A549 (cell line): Measurements from ENCODE around the gene PTBP1. TPM values are rescaled to one million over a fixed set of nuclear protein-coding genes. Genes with fewer than 3 reads are reported as not detected.
"Not testable (repeated sequence)": the region's sequence is repeated elsewhere in the genome, so short reads cannot be mapped to it uniquely, and the experiment has no call there.

Experiments
- ATAC-seq, 2 experiments: fragments of 200-7000 bp in 1 of 2; fragments of >200 bp in 1 of 2; cut with Nextera tagmentation in 1 of 2; cut with Tn5 transposase in 1 of 2; 3 replicates each; pipeline versions ENCODE4 v1.8.0 to v1.9.1; 2018 to 2020; ENCODE audit warnings: mild to moderate bottlenecking in 1 of 2, moderate library complexity in 1 of 2
- CTCF ChIA-PET: fragments of 300-600 bp; sonication (Branson Sonifier 250); formaldehyde crosslinking; extraction: SDS; loops from one replicate; lab custom pipeline; 2021; ENCODE audit warnings: antibody characterized with exemption, inconsistent platforms; lab: Yijun Ruan, JAX
- POLR2A ChIA-PET: fragments of 350-600 bp; formaldehyde crosslinking; extraction: SDS; loops from one replicate; lab custom pipeline; 2021; ENCODE audit warnings: antibody characterized with exemption, inconsistent platforms; lab: Yijun Ruan, JAX
- DNase-seq, 2 experiments: peaks; one replicate each; pipeline versions ENCODE4 v3.0.0 to v3.0.0-alpha.2; 2011 to 2016; ENCODE audit warnings: low read depth in 1 of 2, low spot score in 1 of 2
- FAIRE-seq: peaks from 2 replicates; lab custom pipeline; 2011; peaks lifted over from hg19 to GRCh38; lab: Jason Lieb, UNC
- H3K27ac ChIP-seq, 2 experiments: fragments of >200 bp; sonication (Bioruptor Twin); formaldehyde crosslinking; 3 replicates each; pipeline ENCODE4 v1.5.1; 2016 to 2017
- H3K4me1 ChIP-seq: fragments of >200 bp; sonication (Bioruptor Twin); formaldehyde crosslinking; 3 replicates; pipeline ENCODE4 v1.6.1; 2016
- H3K4me2 ChIP-seq: fragments of >200 bp; sonication (Bioruptor Twin); formaldehyde crosslinking; 3 replicates; pipeline ENCODE4 v1.6.1; 2016
- H3K4me3 ChIP-seq: fragments of >200 bp; sonication (Bioruptor Twin); formaldehyde crosslinking; 3 replicates; pipeline ENCODE4 v1.5.1; 2016
- H3K9me3 ChIP-seq: fragments of >200 bp; sonication (Bioruptor Twin); formaldehyde crosslinking; 3 replicates; pipeline ENCODE4 v1.6.1; 2016
- CBX8 ChIP-seq: fragments of 200-600 bp; sonication (generic); IDR thresholded peaks from 2 replicates; pipeline ENCODE4 v1.6.1; 2016
- E2F6 ChIP-seq: IDR thresholded peaks from 2 replicates; pipeline ENCODE4 v1.6.1; 2012; ENCODE audit warnings: low read depth, borderline replicate concordance
- EHF ChIP-seq: fragments of 250-450 bp; sonication (Bioruptor Pico); IDR thresholded peaks from 2 replicates; pipeline ENCODE4 v1.5.0; 2020; ENCODE audit warnings: mild to moderate bottlenecking
- EHMT2 ChIP-seq: fragments of 200-600 bp; sonication (generic); IDR thresholded peaks from 2 replicates; pipeline ENCODE4 v1.6.1; 2016; ENCODE audit warnings: antibody characterized with exemption, low read depth, mild to moderate bottlenecking, moderate library complexity
- ELK1 ChIP-seq: fragments of 150-350 bp; IDR thresholded peaks from 2 replicates; pipeline ENCODE4 v1.6.1; 2014; ENCODE audit warnings: low read depth, mild to moderate bottlenecking, low read length
- FOXS1 ChIP-seq: fragments of 250-450 bp; sonication (Bioruptor Pico); IDR thresholded peaks from 2 replicates; pipeline ENCODE4 v1.5.0; 2020; ENCODE audit warnings: mild to moderate bottlenecking, moderate library complexity
- HDAC2 ChIP-seq: fragments of 200-600 bp; sonication (generic); IDR thresholded peaks from 2 replicates; pipeline ENCODE4 v1.6.1; 2016
- HOXB13 ChIP-seq: fragments of 250-450 bp; sonication (Bioruptor Pico); IDR thresholded peaks from 2 replicates; pipeline ENCODE4 v1.5.0; 2020; ENCODE audit warnings: low read depth, mild to moderate bottlenecking, moderate library complexity
- JUN ChIP-seq, 2 experiments: fragments of >200 bp; sonication (Bioruptor Twin); formaldehyde crosslinking; IDR thresholded peaks; 2 replicates in 1 of 2; 3 replicates in 1 of 2; pipeline ENCODE4 v1.6.1; 2016 to 2017
- JUNB ChIP-seq: fragments of >200 bp; sonication (Bioruptor Twin); formaldehyde crosslinking; IDR thresholded peaks from 2 replicates; pipeline ENCODE4 v1.6.1; 2016
- KDM5A ChIP-seq: fragments of 200-600 bp; sonication (generic); IDR thresholded peaks from 2 replicates; pipeline ENCODE4 v1.6.1; 2016; ENCODE audit warnings: antibody characterized with exemption, mild to moderate bottlenecking
- MAZ ChIP-seq: fragments of 150-350 bp; IDR thresholded peaks from 2 replicates; pipeline ENCODE4 v1.6.1; 2014; ENCODE audit warnings: antibody characterized with exemption, low read depth, low read length, borderline replicate concordance
- NFE2L2 ChIP-seq: fragments of 150-350 bp; conservative IDR thresholded peaks from 2 replicates; pipeline ENCODE4 v1.6.1; 2014; ENCODE audit warnings: low read length
- NPAS2 ChIP-seq: fragments of 250-450 bp; sonication (Bioruptor Pico); IDR thresholded peaks from 2 replicates; pipeline ENCODE4 v1.8.0; 2022; ENCODE audit warnings: mild to moderate bottlenecking, moderate library complexity, borderline replicate concordance
- PHF8 ChIP-seq: fragments of 200-600 bp; sonication (generic); IDR thresholded peaks from 2 replicates; pipeline ENCODE4 v1.6.1; 2016; ENCODE audit warnings: low read depth, mild to moderate bottlenecking, antibody characterized with exemption, moderate library complexity, borderline replicate concordance
- POLR2AphosphoS2 ChIP-seq: conservative IDR thresholded peaks from 2 replicates; pipeline ENCODE4 v1.6.1; 2012; ENCODE audit warnings: low read length, improper control_type of control experiment, inconsistent platforms
- RARB ChIP-seq: fragments of 250-450 bp; sonication (Bioruptor Pico); IDR thresholded peaks from 2 replicates; pipeline ENCODE4 v1.8.0; 2021; ENCODE audit warnings: mild to moderate bottlenecking, moderate library complexity
- RCOR1 ChIP-seq: fragments of 150-350 bp; IDR thresholded peaks from 2 replicates; pipeline ENCODE4 v1.6.1; 2014; ENCODE audit warnings: antibody characterized with exemption, low read length, low read depth
- SREBF2 ChIP-seq: fragments of 450-650 bp; IDR thresholded peaks from 2 replicates; pipeline ENCODE4 v1.6.1; 2014; ENCODE audit warnings: mild to moderate bottlenecking, moderate library complexity
- WGBS: methylation state at CpG from one replicate; pipeline ENCODE4 v1.1.6; 2017; ENCODE audit errors: missing lambda C conversion rate; 5-methylcytosine and 5-hydroxymethylcytosine counted together
- polyA plus RNA-seq, 4 experiments: library from polyadenylated mRNA; depleted of rRNA in 3 of 4; stranded (reverse); fragments of >200 nt; fragmentation: RNase III in 1 of 4; extraction: RNeasy Plus Mini Kit Qiagen cat#74134 plus additional on column Dnase treatment in 1 of 4; gene quantifications; 2 replicates in 3 of 4; 3 replicates in 1 of 4; pipeline ENCODE4 v1.2.3, GENCODE V29; 2011 to 2017

The PTBP1 gene
- polyA plus RNA-seq, 2 of the 4 experiments (the other 2 are of a cell fraction) = 144 to 264 TPM

GRCh38 chr19:815775-816499 is 18.7 kb downstream of the PTBP1 start:
- WGBS = 94% methylated on average over 12 of the region's 13 CpGs
- TF ChIP-seq CBX8 (no peak), JUNB (no peak)
- TF ChIP-seq, all 56 proteins: peak for 0
- no peak for FAIRE-seq
- CTCF ChIA-PET = interaction anchor here (1.1 kb wide), 1 partner anchor 17 kb away, joined by 4 read pairs; no protein-coding TSS in a partner anchor
- no peaks in the 10 kb centered on the region for H3K4me1 ChIP-seq
- no peaks in the 10 kb centered on the region for H3K9me3 ChIP-seq
- POLR2A ChIA-PET = no interaction called here
- no peak for DNase-seq
- H3K4me2 ChIP-seq = no peak overlapping the region
- no peak overlapping the region for H3K27ac ChIP-seq
- peak; percentile 6 to 16; a peak in 4 of 6 replicates for ATAC-seq
- no peak overlapping the region for H3K4me3 ChIP-seq

- WGBS = 93% methylated on average over 2 of the region's 2 CpGs
- POLR2A ChIA-PET = no interaction called here
- DNase-seq = no peak
- ATAC-seq = peak in 1 of 2 experiments; percentile 1; a peak in 1 of 6 replicates
- H3K4me3 ChIP-seq = no peak overlapping the region
- TF ChIP-seq EHMT2 (no peak), ELK1 (no peak), HOXB13 (CRISPR knock-in tag) (no peak), FOXS1 (CRISPR knock-in tag) (no peak), HDAC2 (no peak), NFE2L2 (no peak), SREBF2 (no peak), RCOR1 (no peak), RARB (CRISPR knock-in tag) (no peak), JUN (IDR thresholded peaks at IDR 0.05) (no peak), POLR2AphosphoS2 (no peak; the same call in 1 of the 2 replicates), MAZ (no peak), E2F6 (no peak)
- H3K27ac ChIP-seq = no peak overlapping the region
- H3K4me2 ChIP-seq = no peak overlapping the region
- CTCF ChIA-PET = no interaction called here
- FAIRE-seq = no peak
- H3K9me3 ChIP-seq = no peaks in the 10 kb centered on the region
- no peaks in the 10 kb centered on the region for H3K4me1 ChIP-seq
These were observed 19.2 kb downstream of the PTBP1 start for GRCh38 chr19:816500-816857.

- POLR2A ChIA-PET, H3K4me2 ChIP-seq, DNase-seq, H3K4me3 ChIP-seq, ATAC-seq, H3K9me3 ChIP-seq, H3K4me1 ChIP-seq, H3K27ac ChIP-seq, FAIRE-seq: not testable (repeated sequence)
- WGBS = 76% methylated on average over 5 of the region's 5 CpGs
- CTCF ChIA-PET = interaction anchor here (0.6 kb wide), 1 partner anchor 158 kb away, joined by 3 read pairs; no protein-coding TSS in a partner anchor
These were observed 23.0 kb downstream of the PTBP1 start for GRCh38 chr19:820212-820611.

GRCh38 chr19:821231-821824 is 24.1 kb downstream of the PTBP1 start:
- Histone ChIP-seq H3K9me3 (no peaks in the 10 kb centered on the region), H3K4me1 (peaks cover 7% of the 10 kb centered on the region; the same call in 2 of the 3 replicates), H3K4me2 (peak overlapping the region; percentile 94), H3K27ac (peak overlapping the region; percentile 78 to 88), H3K4me3 (peak overlapping the region; percentile 73)
- ATAC-seq = peak; percentile 48 to 52
- no peak for DNase-seq
- ChIA-PET CTCF (no interaction called here), POLR2A (no interaction called here)
- no peak for FAIRE-seq
- TF ChIP-seq EHF (CRISPR knock-in tag) (no peak), PHF8 (peak; percentile 47; the same call in 1 of the 2 replicates), ELK1 (no peak), RARB (CRISPR knock-in tag) (no peak), NPAS2 (CRISPR knock-in tag) (no peak), KDM5A (no peak)
- no CpG with 5 or more reads among the region's 64 CpGs for WGBS
